HEK293 (cell line): ENCODE data around the gene SLC26A1.

Experiments
- CTCF ChIP-seq: fragments of 450-650 bp; formaldehyde crosslinking; IDR thresholded peaks from 2 replicates; pipeline ENCODE4 v1.5.1; 2016; ENCODE audit warnings: missing biosample characterization, missing genetic modification characterization
- ZNF221 ChIP-seq: fragments of 450-650 bp; formaldehyde crosslinking; IDR thresholded peaks from 2 replicates; pipeline ENCODE4 v1.5.1; 2017; ENCODE audit warnings: missing biosample characterization, missing genetic modification characterization, borderline replicate concordance
- ZNF423 ChIP-seq: fragments of 450-650 bp; formaldehyde crosslinking; IDR thresholded peaks from 2 replicates; pipeline ENCODE4 v1.5.1; 2016; ENCODE audit warnings: missing biosample characterization, missing genetic modification characterization

- TF ChIP-seq ZNF221 (tag by site-specific recombination) (no peak), CTCF (no peak), ZNF423 (no peak)
Measured at GRCh38 chr4:947491-947971, 45.7 kb downstream of the SLC26A1 start.
